Right lobe of liver (tissue), 4 donors: ENCODE results near the gene TXLNB.

Experiments
- CTCF ChIP-seq, 4 donors: fragments of 200-600 bp in 3 of 4; fragments of 450-650 bp in 1 of 4; IDR thresholded peaks; one replicate each; pipeline versions ENCODE4 v1.5.1 to v1.8.0; 2016 to 2022; ENCODE audit warnings: antibody characterized with exemption in 4 of 4, mild to moderate bottlenecking in 2 of 4
- POLR2A ChIP-seq: fragments of 450-650 bp; IDR thresholded peaks from one replicate; pipeline ENCODE4 v1.6.1; 2017; ENCODE audit warnings: antibody characterized with exemption, mild to moderate bottlenecking
- donor health status: DM: no; HTN: no; CAD: no.
- donor health status: DM: no; HTN: no; CAD: no.
- donor health status: DM: no; HTN: yes; CAD: no.

DNA sequence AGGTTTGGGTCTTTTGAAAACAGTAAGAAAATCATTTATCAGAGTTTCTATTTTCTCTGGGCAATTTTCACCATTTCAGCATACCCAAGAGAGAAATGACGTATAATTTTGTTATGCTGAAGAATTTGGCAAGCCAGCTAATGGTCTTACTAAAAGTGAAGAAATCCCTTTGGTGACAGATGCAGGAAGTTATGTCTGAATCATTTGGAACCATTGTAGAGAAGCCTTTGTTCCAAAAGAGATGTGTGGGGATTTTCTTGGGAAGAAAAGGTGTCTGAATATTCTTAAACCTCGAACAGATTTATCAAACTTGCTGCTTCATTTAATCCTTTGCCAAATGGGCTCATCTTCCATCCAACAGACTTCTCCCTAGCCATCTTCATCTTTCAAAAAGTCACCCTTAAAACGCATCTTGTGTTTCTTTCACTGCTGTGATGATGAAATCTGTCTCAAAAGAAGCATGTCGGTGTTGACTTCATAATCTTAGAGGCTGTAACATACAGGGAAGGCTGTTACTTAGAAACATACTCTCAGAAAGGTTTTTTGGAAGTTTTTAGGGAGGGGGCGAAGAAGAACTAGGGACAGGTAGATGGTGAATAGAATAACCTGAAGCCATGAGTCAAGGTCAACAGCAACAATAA lies 43.1 kb upstream of the TXLNB start:
- TF ChIP-seq CTCF (IDR thresholded peaks at IDR 0.05) (no peak), POLR2A (no peak)
